Left lung (tissue), 10 donors: ENCODE measurements around the gene PKNOX2. TPM values are rescaled to one million over a fixed set of nuclear protein-coding genes. Genes with fewer than 3 reads are reported as not detected.

Experiments used
- ATAC-seq: fragments of 200-7000 bp; cut with Tn5 transposase; one replicate; pipeline ENCODE4 v1.9.1; 2020; ENCODE audit warnings: moderate library complexity
- DNase-seq, 4 donors: peaks; one replicate each; pipeline ENCODE4 v3.0.0-alpha.2; 2013 to 2020
- H3K27ac ChIP-seq, 2 donors: fragments of 200-600 bp; sonication (generic) in 1 of 2; one replicate each; pipeline versions ENCODE4 v1.5.0 to v1.8.0; 2020 to 2021
- H3K27me3 ChIP-seq, 2 donors: fragments of 200-600 bp; sonication (generic) in 1 of 2; one replicate each; pipeline versions ENCODE4 v1.5.0 to v1.8.0; 2020 to 2021
- H3K36me3 ChIP-seq, 2 donors: fragments of 200-600 bp; sonication (generic) in 1 of 2; one replicate each; pipeline versions ENCODE4 v1.5.0 to v1.8.0; 2020 to 2021
- H3K4me1 ChIP-seq, 2 donors: fragments of 200-600 bp; one replicate each; pipeline ENCODE4 v1.8.0; 2021
- H3K4me3 ChIP-seq, 2 donors: fragments of 200-600 bp; sonication (generic) in 1 of 2; one replicate each; pipeline versions ENCODE4 v1.5.0 to v1.8.0; 2020 to 2021; ENCODE audit warnings: mild to moderate bottlenecking in 1 of 2
- H3K9me3 ChIP-seq, 2 donors: fragments of 200-600 bp; sonication (generic) in 1 of 2; one replicate each; pipeline versions ENCODE4 v1.5.0 to v1.8.0; 2020 to 2021
- intact Hi-C, 2 donors: fragments of 100-400 bp; cut with DNase I; formaldehyde crosslinking; loops; one replicate each; pipeline versions ENCODE4 v1.11.2 to v1.14.2; 2022
- polyA plus RNA-seq, 6 donors: library from polyadenylated mRNA; unstranded; fragments of 120-200 nt; gene quantifications; one replicate each; pipeline ENCODE4 v1.2.1, GENCODE V29; 2013; ENCODE audit not compliant: insufficient read length in 6 of 6
- total RNA-seq, 2 donors: library from RNA; stranded (reverse); fragmentation: NEBNext Ultra II Directional; extraction: Animal tissue kit (Norgen Biotek cat#: 25700); gene quantifications; one replicate each; pipeline ENCODE4 v1.2.1, GENCODE V29; 2021
- TF ChIP-seq, protein P1 (sequence below), 2 donors: fragments of 200-600 bp; sonication (generic) in 1 of 2; IDR thresholded peaks; one replicate each; pipeline versions ENCODE4 v1.5.0 to v1.8.0; 2021; ENCODE audit warnings: antibody characterized with exemption in 2 of 2
- donor health status: DM: no; HTN: yes; CAD: no.
- donor health status: DM: no; HTN: no; CAD: no.

PKNOX2 gene
- total and polyA plus RNA-seq, 8 donors: 6.7 to 18.9 (median 16.7) TPM

DNA sequence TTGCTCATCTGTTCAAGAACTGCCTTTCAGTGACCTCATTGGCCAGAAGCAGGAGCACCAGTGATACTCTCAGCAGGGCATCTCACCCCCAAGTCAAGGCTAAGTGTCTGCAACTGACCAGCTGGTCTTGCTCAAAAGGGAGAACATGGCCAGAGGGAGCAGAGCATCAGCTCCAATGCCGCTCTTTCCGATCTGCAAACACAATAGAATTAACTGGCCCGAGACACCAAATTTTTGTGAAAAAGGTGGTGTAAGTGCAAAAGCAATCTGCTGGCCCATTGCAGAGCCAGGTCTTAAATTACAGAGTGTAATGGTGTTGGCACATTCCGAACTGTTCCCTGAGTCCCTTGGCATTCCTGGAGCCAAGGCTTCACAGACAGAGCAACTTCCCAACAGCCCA is 97.0 kb downstream of the PKNOX2 start:
- Histone ChIP-seq H3K4me1 (peaks cover 0 to 2% of the 10 kb centered on the region in 2 donors), H3K36me3 (no peaks in the 10 kb centered on the region), H3K4me3 (no peak overlapping the region), H3K27me3 (peaks cover 0 to 45% of the 10 kb centered on the region in 2 donors), H3K9me3 (no peaks in the 10 kb centered on the region), H3K27ac (no peak overlapping the region)
- intact Hi-C loops: no loop called here
- TF ChIP-seq, protein P1, sequence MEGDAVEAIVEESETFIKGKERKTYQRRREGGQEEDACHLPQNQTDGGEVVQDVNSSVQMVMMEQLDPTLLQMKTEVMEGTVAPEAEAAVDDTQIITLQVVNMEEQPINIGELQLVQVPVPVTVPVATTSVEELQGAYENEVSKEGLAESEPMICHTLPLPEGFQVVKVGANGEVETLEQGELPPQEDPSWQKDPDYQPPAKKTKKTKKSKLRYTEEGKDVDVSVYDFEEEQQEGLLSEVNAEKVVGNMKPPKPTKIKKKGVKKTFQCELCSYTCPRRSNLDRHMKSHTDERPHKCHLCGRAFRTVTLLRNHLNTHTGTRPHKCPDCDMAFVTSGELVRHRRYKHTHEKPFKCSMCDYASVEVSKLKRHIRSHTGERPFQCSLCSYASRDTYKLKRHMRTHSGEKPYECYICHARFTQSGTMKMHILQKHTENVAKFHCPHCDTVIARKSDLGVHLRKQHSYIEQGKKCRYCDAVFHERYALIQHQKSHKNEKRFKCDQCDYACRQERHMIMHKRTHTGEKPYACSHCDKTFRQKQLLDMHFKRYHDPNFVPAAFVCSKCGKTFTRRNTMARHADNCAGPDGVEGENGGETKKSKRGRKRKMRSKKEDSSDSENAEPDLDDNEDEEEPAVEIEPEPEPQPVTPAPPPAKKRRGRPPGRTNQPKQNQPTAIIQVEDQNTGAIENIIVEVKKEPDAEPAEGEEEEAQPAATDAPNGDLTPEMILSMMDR (IDR thresholded peaks at IDR 0.05): no peak
- ATAC-seq (no peak), DNase-seq (no peak)

DNA sequence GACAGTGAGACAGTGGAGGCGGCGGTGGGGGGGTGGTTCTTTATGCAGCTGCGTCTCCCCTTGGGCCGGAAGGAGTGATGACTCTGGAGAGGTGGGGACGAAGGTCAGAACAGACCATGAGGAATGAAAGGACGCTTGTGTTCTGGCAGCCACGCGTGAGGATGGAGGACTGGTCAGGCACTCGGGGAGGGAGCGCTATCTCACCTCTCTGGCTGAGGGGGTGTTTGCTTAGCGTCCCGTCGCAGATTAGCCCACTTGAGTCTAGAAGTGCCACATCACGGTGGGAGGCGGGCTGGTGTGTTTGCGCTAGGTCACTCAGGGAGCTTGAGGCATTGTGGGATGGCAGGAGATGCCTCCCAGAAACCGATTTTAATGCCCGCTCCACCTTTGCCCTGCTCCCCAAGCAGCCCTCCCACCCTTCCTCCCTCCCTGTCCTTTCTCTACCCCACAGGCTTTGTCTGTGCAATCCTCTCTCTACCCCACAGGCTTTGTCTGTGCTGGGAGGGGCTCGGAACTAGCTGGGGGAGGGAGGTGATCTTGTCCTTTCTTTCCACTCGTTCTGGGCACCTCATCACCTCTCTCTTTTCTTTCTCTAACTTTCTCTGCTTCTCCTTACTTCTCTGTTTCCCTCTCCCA is 97.8 kb downstream of the PKNOX2 start:
- H3K4me3 ChIP-seq: no peak overlapping the region
- peak overlapping the region; percentile 26 to 57 for H3K27ac ChIP-seq
- intact Hi-C loops: no loop called here
- peaks cover 0 to 2% of the 10 kb centered on the region in 2 donors for H3K4me1 ChIP-seq
- H3K36me3 ChIP-seq: no peaks in the 10 kb centered on the region
- peaks cover 0 to 45% of the 10 kb centered on the region in 2 donors for H3K27me3 ChIP-seq
- no peaks in the 10 kb centered on the region for H3K9me3 ChIP-seq
- DNase-seq: peak in 1 of 4 donors; percentile 65
- no peak for ATAC-seq
- TF ChIP-seq, protein P1 (IDR thresholded peaks at IDR 0.05): no peak

DNA sequence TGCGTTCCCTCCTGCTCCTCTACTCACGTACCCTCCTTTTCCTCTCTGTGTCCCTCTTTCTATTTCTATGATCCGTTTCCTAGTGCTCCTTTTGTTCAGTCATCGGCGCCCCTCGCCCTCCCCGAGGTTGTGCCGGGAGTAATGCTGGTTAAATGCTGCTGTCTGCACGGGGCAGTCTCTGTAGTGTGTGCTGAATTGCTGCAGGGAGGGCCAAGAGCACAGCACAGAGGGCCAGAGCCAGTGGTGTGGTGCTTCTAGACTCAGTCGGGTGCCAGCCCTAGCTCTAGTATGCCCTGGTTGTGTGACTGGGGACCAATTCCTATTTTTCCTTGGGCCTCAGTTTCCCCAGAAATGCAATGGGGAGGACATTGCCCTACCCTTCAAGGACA is 98.3 kb downstream of the PKNOX2 start:
- Histone ChIP-seq H3K27me3 (peaks cover 0 to 45% of the 10 kb centered on the region in 2 donors), H3K27ac (peak overlapping the region; percentile 26 to 57), H3K9me3 (no peaks in the 10 kb centered on the region), H3K4me1 (peaks cover 0 to 2% of the 10 kb centered on the region in 2 donors), H3K36me3 (no peaks in the 10 kb centered on the region), H3K4me3 (no peak overlapping the region)
- TF ChIP-seq, protein P1 (IDR thresholded peaks at IDR 0.05): no peak
- intact Hi-C loops: no loop called here
- ATAC-seq (peak; percentile 55), DNase-seq (no peak)

DNA sequence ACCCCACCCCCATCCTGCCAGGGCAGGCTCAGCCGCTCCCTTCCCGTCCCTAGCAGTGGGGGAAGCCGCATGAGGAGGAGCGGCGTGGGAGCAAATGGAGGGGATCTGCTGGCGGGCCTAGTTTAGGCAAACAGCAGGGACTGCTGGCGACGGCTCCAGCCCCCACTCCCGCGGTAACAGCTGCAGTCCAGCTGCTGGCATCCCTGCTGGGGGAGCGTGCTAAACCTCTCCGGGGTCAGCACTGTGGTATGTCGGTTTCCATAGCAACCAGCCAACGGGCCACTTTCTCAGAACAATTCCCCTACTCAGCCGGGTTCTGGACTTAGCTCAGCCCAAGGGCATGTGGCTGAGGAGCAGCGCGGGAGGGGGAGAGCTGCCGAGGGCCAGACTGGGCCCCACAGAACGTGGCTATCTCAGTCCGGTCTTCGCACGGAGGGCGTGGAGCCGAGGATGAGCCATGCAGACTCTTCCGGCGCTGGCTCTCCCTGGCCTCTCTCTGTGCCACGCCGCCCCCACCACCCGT is 98.8 kb downstream of the PKNOX2 start:
- Histone ChIP-seq H3K27me3 (peaks cover 0 to 45% of the 10 kb centered on the region in 2 donors), H3K9me3 (no peaks in the 10 kb centered on the region), H3K4me1 (peaks cover 0 to 2% of the 10 kb centered on the region in 2 donors), H3K4me3 (no peak overlapping the region), H3K36me3 (no peaks in the 10 kb centered on the region), H3K27ac (peak overlapping the region; percentile 26 to 57)
- TF ChIP-seq, protein P1 (IDR thresholded peaks at IDR 0.05): no peak
- intact Hi-C loops: no loop called here
- ATAC-seq: peak; percentile 82
- peak in 3 of 4 donors; percentile 79 to 98 (median 97) for DNase-seq

DNA sequence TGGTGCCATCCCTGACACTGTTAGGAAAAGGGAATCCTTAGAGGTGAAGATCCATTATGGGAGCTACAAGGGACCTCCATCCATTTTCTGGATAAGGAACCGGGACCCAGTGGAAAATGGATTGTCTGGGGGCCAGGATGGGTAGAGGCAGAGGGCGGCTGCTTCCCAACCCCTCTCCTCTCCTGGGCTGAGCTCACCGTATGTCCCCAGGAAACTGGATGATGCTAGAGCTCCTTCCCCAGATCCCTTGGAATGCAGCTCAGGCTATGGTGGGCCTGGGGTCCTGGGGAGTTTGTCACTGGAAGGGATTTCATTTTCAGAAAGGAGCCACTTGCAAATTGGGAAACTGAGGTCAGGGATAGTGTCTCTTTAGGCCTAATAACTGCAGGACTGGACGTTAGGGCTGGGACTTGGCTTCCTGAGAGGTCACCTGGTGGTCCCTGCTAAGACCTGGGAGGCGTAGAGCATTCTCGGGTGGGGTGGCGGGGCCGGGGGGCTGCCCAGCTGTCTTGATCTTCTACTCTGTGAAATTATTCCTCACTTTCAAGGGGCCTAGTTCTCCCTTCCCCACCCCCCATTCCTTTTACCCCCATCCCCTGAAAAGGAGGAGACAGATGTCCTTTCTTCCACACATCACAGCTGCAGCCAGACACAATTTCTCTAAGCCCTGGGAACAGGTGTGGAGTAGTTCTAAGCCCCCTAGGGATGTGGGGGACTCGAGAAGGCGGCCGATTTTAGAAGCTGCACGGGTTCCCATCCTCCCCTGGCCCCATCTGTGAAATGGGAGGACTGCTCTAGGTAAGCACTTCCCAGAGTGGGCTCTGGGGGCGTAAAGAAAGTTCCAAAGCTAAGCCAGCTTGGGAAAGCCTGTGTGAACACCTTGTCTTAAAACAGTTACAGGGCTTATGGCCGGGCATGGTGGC is 99.8 kb downstream of the PKNOX2 start:
- TF ChIP-seq, protein P1 (IDR thresholded peaks at IDR 0.05): no peak
- Histone ChIP-seq H3K4me3 (no peak overlapping the region), H3K9me3 (no peaks in the 10 kb centered on the region), H3K4me1 (peaks cover 0 to 2% of the 10 kb centered on the region in 2 donors), H3K36me3 (no peaks in the 10 kb centered on the region), H3K27ac (peak overlapping the region; percentile 26 to 57), H3K27me3 (peaks cover 0 to 45% of the 10 kb centered on the region in 2 donors)
- ATAC-seq (no peak), DNase-seq (no peak)
- intact Hi-C loops: no loop called here
